DMS 273 treated with DMSO at 0.1 percent for 48 hours (cell line): ENCODE measurements around the gene CYP2F1.
"Not testable (repeated sequence)": the region's sequence is repeated elsewhere in the genome, so short reads cannot be mapped to it uniquely, and the experiment has no call there.

ENCODE experiments used
- DNase-seq: peaks from one replicate; lab custom pipeline; 2025; lab: John Stamatoyannopoulos, UW

CYP2F1 gene

GRCh38 chr19:41126765-41127203 lies 12.6 kb downstream of the CYP2F1 start:
- DNase-seq, result not testable (repeated sequence)

- not testable (repeated sequence) for DNase-seq
These were observed 13.1 kb downstream of the CYP2F1 start for GRCh38 chr19:41127362-41127761.

GRCh38 chr19:41127801-41128300 lies 13.6 kb downstream of the CYP2F1 start:
- DNase-seq, result peak; percentile 17

DNA sequence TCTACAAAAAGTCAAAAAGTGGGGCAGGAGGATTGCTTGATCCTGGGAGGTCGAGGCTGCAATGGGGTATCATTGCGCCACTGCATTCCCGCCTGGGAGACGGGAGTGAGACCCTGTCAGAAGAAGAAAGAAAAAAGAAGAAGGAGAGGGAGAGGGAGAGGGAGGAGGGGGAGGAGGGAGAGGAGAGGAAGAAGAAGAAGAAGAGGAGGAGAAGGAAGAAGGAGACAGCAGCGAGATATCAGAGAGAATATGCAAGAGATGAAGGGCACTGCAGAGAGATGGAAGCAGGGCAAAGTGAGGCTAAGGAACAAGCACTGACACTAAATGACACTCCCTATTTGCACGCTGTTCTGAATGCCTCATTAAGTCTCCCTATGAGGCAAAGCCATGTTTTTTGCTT lies 14.5 kb downstream of the CYP2F1 start:
- DNase-seq, result no peak

DNA sequence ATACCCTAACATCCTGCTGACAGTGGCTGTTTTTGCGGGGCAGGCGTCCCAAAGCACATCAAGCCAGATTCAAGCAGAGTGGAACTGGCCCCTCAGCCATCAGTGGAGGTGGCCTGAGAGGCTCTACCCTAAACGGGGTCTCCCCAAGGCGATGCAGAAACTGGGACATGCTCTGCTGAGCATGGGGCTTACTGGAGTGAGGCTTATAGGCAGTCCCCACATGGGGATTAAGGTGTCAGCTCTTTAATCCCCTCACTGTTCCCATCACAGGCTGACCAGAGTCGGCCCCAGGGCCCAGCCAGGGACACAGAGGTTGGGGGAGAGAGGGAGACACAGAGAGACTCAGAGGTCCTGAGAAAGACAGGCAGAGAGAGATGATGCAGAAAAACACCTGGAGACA lies 17.0 kb downstream of the CYP2F1 start:
- no peak for DNase-seq

GRCh38 chr19:41133260-41133659 lies 19.0 kb downstream of the CYP2F1 start:
- DNase-seq, result no peak

- DNase-seq, result no peak
These were observed 20.4 kb downstream of the CYP2F1 start for GRCh38 chr19:41134616-41135015.

DNA sequence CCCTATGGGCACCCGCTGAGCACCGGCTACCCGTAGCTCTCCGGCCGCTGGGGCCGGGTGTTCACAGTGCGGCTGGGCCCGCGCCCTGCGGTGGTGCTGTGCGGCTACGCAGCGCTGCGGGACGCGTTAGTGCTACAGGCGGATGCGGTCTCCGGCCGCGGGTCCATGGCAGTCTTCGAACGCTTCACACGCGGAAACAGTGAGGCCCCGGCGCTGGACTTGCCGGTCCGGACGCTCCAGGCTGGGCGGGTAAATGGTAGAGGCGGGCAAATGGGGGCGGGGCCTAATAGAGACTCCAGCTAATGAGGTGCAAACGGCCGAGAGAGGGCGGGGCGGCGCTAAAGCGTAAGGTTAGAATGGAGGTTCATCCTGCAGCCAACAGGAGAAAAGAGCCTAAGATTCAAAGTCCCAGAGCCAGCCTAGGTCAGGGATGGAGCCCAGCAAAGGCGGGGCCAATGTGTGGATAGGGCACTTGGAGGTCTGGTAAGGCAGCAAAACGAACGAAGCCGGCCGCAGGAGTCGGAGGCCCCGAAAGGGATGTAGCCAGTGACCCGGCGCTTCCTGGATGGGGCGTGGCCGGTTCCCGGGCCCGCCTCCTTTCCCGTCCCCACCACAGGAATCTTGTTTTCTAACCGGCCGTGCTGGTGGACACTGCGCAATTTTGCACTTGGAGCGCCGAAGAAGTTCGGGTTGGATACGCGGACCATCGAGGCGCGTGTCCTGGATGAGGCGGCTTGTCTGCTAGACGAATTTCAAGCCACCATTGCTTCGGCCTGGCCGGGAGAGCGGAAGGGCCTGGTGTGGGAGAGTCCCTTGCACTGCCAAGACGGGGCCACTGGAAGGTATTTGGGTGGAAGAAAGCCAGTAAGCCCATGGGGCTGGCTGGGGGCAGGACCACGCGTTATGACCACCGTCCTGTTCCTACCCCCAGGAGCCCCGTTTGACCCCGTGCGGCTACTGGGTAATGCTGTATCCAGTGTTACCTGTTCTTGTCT lies 21.5 kb downstream of the CYP2F1 start:
- DNase-seq, result not testable (repeated sequence)

- DNase-seq, result no peak
These were observed 22.6 kb downstream of the CYP2F1 start for GRCh38 chr19:41136636-41137455.

- DNase-seq, result peak; percentile 15
These were observed 30.2 kb downstream of the CYP2F1 start for GRCh38 chr19:41144403-41144802.

GRCh38 chr19:41149831-41150230 lies 35.6 kb downstream of the CYP2F1 start:
- DNase-seq, result no peak

- not testable (repeated sequence) for DNase-seq
These were observed 36.8 kb downstream of the CYP2F1 start for GRCh38 chr19:41150986-41151385.

- no peak for DNase-seq
These were observed 39.8 kb downstream of the CYP2F1 start for GRCh38 chr19:41154060-41154459.

- DNase-seq, result no peak
These were observed 42.0 kb downstream of the CYP2F1 start for GRCh38 chr19:41156207-41156606.

DNA sequence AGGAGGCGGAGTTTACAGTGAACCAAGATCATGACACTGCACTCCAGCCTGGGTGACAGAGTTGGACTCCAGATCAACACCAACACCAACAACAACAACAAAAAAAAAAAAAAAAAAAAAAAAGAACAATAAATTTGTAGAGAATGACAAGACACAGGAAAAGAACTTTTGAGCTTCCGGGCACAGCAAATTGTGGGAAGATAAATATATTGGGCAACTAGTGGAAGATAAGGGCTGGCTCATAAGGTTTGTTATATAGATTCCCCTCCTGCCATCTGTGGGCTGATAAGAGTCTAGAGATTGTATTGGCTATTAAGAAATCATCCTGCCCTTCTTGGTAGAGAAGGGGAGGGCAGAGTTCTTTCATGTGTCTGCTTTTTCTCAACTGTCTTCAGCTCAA lies 45.6 kb downstream of the CYP2F1 start:
- DNase-seq, result no peak

DNA sequence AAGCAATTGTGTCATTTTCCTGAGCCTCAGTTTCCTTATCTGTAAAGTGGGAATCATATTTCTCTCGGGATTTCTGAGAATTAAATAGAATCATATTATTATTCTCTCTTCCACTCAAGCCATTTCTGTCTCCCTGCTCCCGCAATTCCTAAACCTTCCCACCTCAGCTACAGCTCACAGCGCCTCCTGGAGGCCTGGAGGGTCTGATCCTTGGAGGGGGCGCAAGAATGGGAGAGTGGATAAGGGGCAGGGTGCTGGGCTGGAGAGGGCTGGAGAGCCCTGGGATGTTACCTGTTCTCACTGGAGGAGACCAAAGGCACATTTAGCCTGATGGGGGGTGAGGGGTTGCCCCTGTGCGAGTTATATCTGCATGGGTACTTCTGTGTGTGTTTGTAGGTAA lies 47.7 kb downstream of the CYP2F1 start:
- DNase-seq, result no peak

GRCh38 chr19:41166944-41167804 lies 52.9 kb downstream of the CYP2F1 start:
- no peak for DNase-seq

DNA sequence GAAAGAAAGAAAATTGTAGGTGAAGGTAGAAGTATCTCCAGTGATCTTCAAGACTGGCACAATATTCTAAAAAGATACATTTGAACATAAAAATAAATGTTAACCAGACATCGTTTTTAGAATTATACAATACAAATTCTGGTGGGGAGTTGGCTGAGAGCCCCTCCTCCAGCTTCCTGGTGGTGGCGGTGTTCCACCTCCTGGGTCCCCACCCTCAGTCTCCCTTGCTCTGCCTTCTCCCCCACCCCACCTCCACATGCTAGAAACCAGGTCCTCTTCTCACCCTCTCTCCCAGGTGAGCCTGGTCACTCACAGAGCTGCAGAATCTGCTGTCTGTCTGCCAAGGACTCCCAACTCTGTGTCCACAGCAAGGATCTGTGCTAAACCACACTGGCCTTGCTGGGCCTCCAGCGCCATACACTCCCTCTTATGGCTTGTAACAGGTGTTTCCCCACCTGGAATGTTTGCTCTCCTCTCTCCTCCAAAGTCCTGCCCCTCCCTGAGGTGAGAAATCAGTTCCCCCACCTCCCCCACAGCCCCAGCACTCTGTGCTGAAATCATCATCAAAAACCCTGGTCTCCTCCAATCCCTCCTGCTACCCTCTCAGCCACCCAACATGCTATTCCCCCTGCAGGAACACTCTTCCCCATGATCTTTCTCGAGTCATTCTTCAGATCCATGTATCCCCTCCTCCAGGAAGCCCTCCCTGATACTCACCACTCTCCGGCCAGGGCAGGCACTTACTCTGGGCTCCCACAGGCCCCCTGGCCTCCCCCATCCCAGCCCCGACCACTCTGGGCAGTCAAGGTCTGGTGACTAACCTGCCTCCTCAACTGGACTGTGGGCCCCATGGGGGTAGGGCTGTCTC lies 58.3 kb downstream of the CYP2F1 start:
- no peak for DNase-seq

DNA sequence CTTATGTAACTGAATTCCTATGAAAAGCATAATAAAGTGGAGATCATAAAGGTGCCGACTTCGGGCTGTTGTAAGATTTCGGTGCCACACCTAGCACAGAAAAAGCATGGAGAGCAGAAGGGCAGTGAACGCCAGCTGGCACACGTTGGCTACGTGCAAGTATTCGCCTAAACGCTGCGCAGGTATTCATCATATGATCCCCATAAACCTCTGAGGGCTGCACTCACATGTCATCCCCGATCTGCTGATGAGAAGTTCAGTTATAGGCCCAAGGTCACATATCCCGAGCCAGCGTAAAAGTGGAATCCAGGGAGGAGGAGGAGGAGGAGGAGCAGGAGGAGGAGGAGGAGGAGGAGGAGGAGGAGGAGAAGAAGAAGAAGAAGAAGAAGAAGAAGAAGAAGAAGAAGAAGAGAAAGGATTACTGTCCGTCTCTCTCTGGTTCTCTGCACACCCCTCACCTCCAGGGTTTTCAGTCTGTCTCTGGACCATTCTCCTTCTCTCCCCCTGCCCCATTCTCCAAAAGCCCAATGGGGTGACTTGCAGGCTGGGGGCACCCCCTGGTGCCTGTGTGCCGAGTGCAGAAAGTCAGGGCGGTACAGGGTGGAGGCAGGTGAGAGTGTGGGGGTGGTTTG lies 60.2 kb downstream of the CYP2F1 start:
- DNase-seq, result no peak
